A549 (cell line): Measurements from ENCODE around the gene UNC93A. TPM values are rescaled to one million over a fixed set of nuclear protein-coding genes. Genes with fewer than 3 reads are reported as not detected.

Experiments used
- ATAC-seq, 2 experiments: fragments of 200-7000 bp in 1 of 2; fragments of >200 bp in 1 of 2; cut with Nextera tagmentation in 1 of 2; cut with Tn5 transposase in 1 of 2; 3 replicates each; pipeline versions ENCODE4 v1.8.0 to v1.9.1; 2018 to 2020; ENCODE audit warnings: mild to moderate bottlenecking in 1 of 2, moderate library complexity in 1 of 2
- CTCF ChIA-PET: fragments of 300-600 bp; sonication (Branson Sonifier 250); formaldehyde crosslinking; extraction: SDS; loops from one replicate; lab custom pipeline; 2021; ENCODE audit warnings: antibody characterized with exemption, inconsistent platforms; lab: Yijun Ruan, JAX
- POLR2A ChIA-PET: fragments of 350-600 bp; formaldehyde crosslinking; extraction: SDS; loops from one replicate; lab custom pipeline; 2021; ENCODE audit warnings: antibody characterized with exemption, inconsistent platforms; lab: Yijun Ruan, JAX
- DNase-seq, 2 experiments: peaks; one replicate each; pipeline versions ENCODE4 v3.0.0 to v3.0.0-alpha.2; 2011 to 2016; ENCODE audit warnings: low read depth in 1 of 2, low spot score in 1 of 2
- FAIRE-seq: peaks from 2 replicates; lab custom pipeline; 2011; peaks lifted over from hg19 to GRCh38; lab: Jason Lieb, UNC
- H3K27ac ChIP-seq, 2 experiments: fragments of >200 bp; sonication (Bioruptor Twin); formaldehyde crosslinking; 3 replicates each; pipeline ENCODE4 v1.5.1; 2016 to 2017
- H3K4me1 ChIP-seq: fragments of >200 bp; sonication (Bioruptor Twin); formaldehyde crosslinking; 3 replicates; pipeline ENCODE4 v1.6.1; 2016
- H3K4me2 ChIP-seq: fragments of >200 bp; sonication (Bioruptor Twin); formaldehyde crosslinking; 3 replicates; pipeline ENCODE4 v1.6.1; 2016
- H3K4me3 ChIP-seq: fragments of >200 bp; sonication (Bioruptor Twin); formaldehyde crosslinking; 3 replicates; pipeline ENCODE4 v1.5.1; 2016
- H3K9me3 ChIP-seq: fragments of >200 bp; sonication (Bioruptor Twin); formaldehyde crosslinking; 3 replicates; pipeline ENCODE4 v1.6.1; 2016
- BCL3 ChIP-seq: fragments of >200 bp; sonication (Bioruptor Twin); formaldehyde crosslinking; IDR thresholded peaks from 3 replicates; pipeline ENCODE4 v1.6.1; 2016
- CBX8 ChIP-seq: fragments of 200-600 bp; sonication (generic); IDR thresholded peaks from 2 replicates; pipeline ENCODE4 v1.6.1; 2016
- CEBPB ChIP-seq, 2 experiments: fragments of >200 bp in 1 of 2; sonication (Bioruptor Twin) in 1 of 2; formaldehyde crosslinking in 1 of 2; IDR thresholded peaks; 2 replicates each; pipeline ENCODE4 v1.6.1; 2012 to 2016
- CHD4 ChIP-seq: fragments of 200-600 bp; sonication (generic); IDR thresholded peaks from 2 replicates; pipeline ENCODE4 v1.6.1; 2016; ENCODE audit warnings: antibody characterized with exemption, mild to moderate bottlenecking, borderline replicate concordance
- E2F6 ChIP-seq: IDR thresholded peaks from 2 replicates; pipeline ENCODE4 v1.6.1; 2012; ENCODE audit warnings: low read depth, borderline replicate concordance
- EHF ChIP-seq: fragments of 250-450 bp; sonication (Bioruptor Pico); IDR thresholded peaks from 2 replicates; pipeline ENCODE4 v1.5.0; 2020; ENCODE audit warnings: mild to moderate bottlenecking
- EHMT2 ChIP-seq: fragments of 200-600 bp; sonication (generic); IDR thresholded peaks from 2 replicates; pipeline ENCODE4 v1.6.1; 2016; ENCODE audit warnings: antibody characterized with exemption, low read depth, mild to moderate bottlenecking, moderate library complexity
- FOSB ChIP-seq: fragments of 250-450 bp; sonication (Bioruptor Pico); IDR thresholded peaks from 2 replicates; pipeline ENCODE4 v1.5.0; 2020; ENCODE audit warnings: mild to moderate bottlenecking, moderate library complexity
- FOXS1 ChIP-seq: fragments of 250-450 bp; sonication (Bioruptor Pico); IDR thresholded peaks from 2 replicates; pipeline ENCODE4 v1.5.0; 2020; ENCODE audit warnings: mild to moderate bottlenecking, moderate library complexity
- KDM1A ChIP-seq: fragments of 200-600 bp; sonication (generic); IDR thresholded peaks from 2 replicates; pipeline ENCODE4 v1.6.1; 2016; ENCODE audit warnings: low read depth, mild to moderate bottlenecking
- MAX ChIP-seq: IDR thresholded peaks from 2 replicates; pipeline ENCODE4 v1.6.1; 2012
- NR3C1 ChIP-seq: fragments of >200 bp; sonication (Bioruptor Twin); formaldehyde crosslinking; IDR thresholded peaks from 3 replicates; pipeline ENCODE4 v1.6.1; 2017
- RARB ChIP-seq: fragments of 250-450 bp; sonication (Bioruptor Pico); IDR thresholded peaks from 2 replicates; pipeline ENCODE4 v1.8.0; 2021; ENCODE audit warnings: mild to moderate bottlenecking, moderate library complexity
- RCOR1 ChIP-seq: fragments of 150-350 bp; IDR thresholded peaks from 2 replicates; pipeline ENCODE4 v1.6.1; 2014; ENCODE audit warnings: antibody characterized with exemption, low read length, low read depth
- SMC3 ChIP-seq: fragments of >200 bp; sonication (Bioruptor Twin); formaldehyde crosslinking; IDR thresholded peaks from 3 replicates; pipeline ENCODE4 v1.6.1; 2018; ENCODE audit warnings: inconsistent platforms
- TP53 ChIP-seq: fragments of 250-450 bp; sonication (Bioruptor Pico); IDR thresholded peaks from 2 replicates; pipeline ENCODE4 v1.5.0; 2021; ENCODE audit warnings: mild to moderate bottlenecking, moderate library complexity
- ZFP36 ChIP-seq: fragments of 450-650 bp; IDR thresholded peaks from 2 replicates; pipeline ENCODE4 v1.6.1; 2014; ENCODE audit warnings: borderline replicate concordance; ENCODE audit not compliant: partially characterized antibody
- WGBS: methylation state at CpG from one replicate; pipeline ENCODE4 v1.1.6; 2017; ENCODE audit errors: missing lambda C conversion rate; 5-methylcytosine and 5-hydroxymethylcytosine counted together
- polyA plus RNA-seq, 4 experiments: library from polyadenylated mRNA; depleted of rRNA in 3 of 4; stranded (reverse); fragments of >200 nt; fragmentation: RNase III in 1 of 4; extraction: RNeasy Plus Mini Kit Qiagen cat#74134 plus additional on column Dnase treatment in 1 of 4; gene quantifications; 2 replicates in 3 of 4; 3 replicates in 1 of 4; pipeline ENCODE4 v1.2.3, GENCODE V29; 2011 to 2017

The UNC93A gene
- polyA plus RNA-seq, 2 of the 4 experiments (the other 2 are of a cell fraction), result not detected

GRCh38 chr6:167268683-167269280, 22.3 kb upstream of the UNC93A start:
- ATAC-seq, result no peak
- CTCF ChIA-PET, result interaction anchor here (0.6 to 1.3 kb wide), 4 partner anchors 19 to 82 kb away, joined by 3 to 5 read pairs (median 4); no protein-coding TSS in a partner anchor
- H3K4me2 ChIP-seq, result no peak overlapping the region
- no peaks in the 10 kb centered on the region for H3K4me1 ChIP-seq
- no peak overlapping the region for H3K27ac ChIP-seq
- no peak for FAIRE-seq
- POLR2A ChIA-PET, result no interaction called here
- 73% methylated on average over 20 of the region's 20 CpGs for WGBS
- no peak for TF ChIP-seq RCOR1
- no peak for TF ChIP-seq CEBPB (IDR thresholded peaks at IDR 0.05)
- no peak for TF ChIP-seq CBX8
- TF ChIP-seq CHD4, result no peak
- no peak for TF ChIP-seq FOSB (CRISPR knock-in tag)
- TF ChIP-seq RARB (CRISPR knock-in tag), result no peak
- TF ChIP-seq ZFP36, result no peak
- TF ChIP-seq KDM1A, result no peak
- no peak for TF ChIP-seq TP53 (CRISPR knock-in tag)
- no peak for TF ChIP-seq SMC3
- TF ChIP-seq, all 56 proteins: peak for 0
- no peaks in the 10 kb centered on the region for H3K9me3 ChIP-seq
- no peak for DNase-seq
- no peak overlapping the region for H3K4me3 ChIP-seq

GRCh38 chr6:167270499-167271311, 20.4 kb upstream of the UNC93A start:
- no peak for TF ChIP-seq BCL3
- no peak for ATAC-seq
- no peak overlapping the region for H3K27ac ChIP-seq

GRCh38 chr6:167272151-167272550, 19.0 kb upstream of the UNC93A start:
- Histone ChIP-seq H3K4me2 (no peak overlapping the region), H3K27ac (no peak overlapping the region), H3K4me3 (no peak overlapping the region), H3K4me1 (no peaks in the 10 kb centered on the region), H3K9me3 (no peaks in the 10 kb centered on the region)
- DNase-seq, result no peak
- FAIRE-seq, result no peak
- CTCF ChIA-PET, result interaction anchor here (0.8 to 1.2 kb wide), 2 partner anchors 18 to 21 kb away, joined by 3 read pairs; no protein-coding TSS in a partner anchor
- no peak for ATAC-seq
- POLR2A ChIA-PET, result no interaction called here
- WGBS, result 41% methylated on average over 6 of the region's 6 CpGs
- TF ChIP-seq FOXS1 (CRISPR knock-in tag) (no peak), MAX (no peak), KDM1A (no peak), E2F6 (no peak), CEBPB (IDR thresholded peaks at IDR 0.05) (no peak), EHMT2 (no peak), NR3C1 (no peak), EHF (CRISPR knock-in tag) (no peak)

More at GRCh38 chr6:167270499-167271311, 20.4 kb upstream of the UNC93A start:
- no peaks in the 10 kb centered on the region for H3K4me1 ChIP-seq
- no peak overlapping the region for H3K4me2 ChIP-seq
- WGBS, result 67% methylated on average over 25 of the region's 26 CpGs
- no peak for DNase-seq
- no peaks in the 10 kb centered on the region for H3K9me3 ChIP-seq
- POLR2A ChIA-PET, result no interaction called here
- no peak for FAIRE-seq
- CTCF ChIA-PET, result interaction anchor here (1.4 kb wide), 1 partner anchor 24 kb away, joined by 3 read pairs; no protein-coding TSS in a partner anchor
- no peak overlapping the region for H3K4me3 ChIP-seq
